ENCODE data around the gene CSNK2A1. TPM values are rescaled to one million over a fixed set of nuclear protein-coding genes. Genes with fewer than 3 reads are reported as not detected.
A peak's percentile ranks its signal among the peaks of the same experiment; 100 is the strongest.

Gene CSNK2A1
- total RNA-seq, 1 experiment from 2014 or later, result 205 TPM

DNA sequence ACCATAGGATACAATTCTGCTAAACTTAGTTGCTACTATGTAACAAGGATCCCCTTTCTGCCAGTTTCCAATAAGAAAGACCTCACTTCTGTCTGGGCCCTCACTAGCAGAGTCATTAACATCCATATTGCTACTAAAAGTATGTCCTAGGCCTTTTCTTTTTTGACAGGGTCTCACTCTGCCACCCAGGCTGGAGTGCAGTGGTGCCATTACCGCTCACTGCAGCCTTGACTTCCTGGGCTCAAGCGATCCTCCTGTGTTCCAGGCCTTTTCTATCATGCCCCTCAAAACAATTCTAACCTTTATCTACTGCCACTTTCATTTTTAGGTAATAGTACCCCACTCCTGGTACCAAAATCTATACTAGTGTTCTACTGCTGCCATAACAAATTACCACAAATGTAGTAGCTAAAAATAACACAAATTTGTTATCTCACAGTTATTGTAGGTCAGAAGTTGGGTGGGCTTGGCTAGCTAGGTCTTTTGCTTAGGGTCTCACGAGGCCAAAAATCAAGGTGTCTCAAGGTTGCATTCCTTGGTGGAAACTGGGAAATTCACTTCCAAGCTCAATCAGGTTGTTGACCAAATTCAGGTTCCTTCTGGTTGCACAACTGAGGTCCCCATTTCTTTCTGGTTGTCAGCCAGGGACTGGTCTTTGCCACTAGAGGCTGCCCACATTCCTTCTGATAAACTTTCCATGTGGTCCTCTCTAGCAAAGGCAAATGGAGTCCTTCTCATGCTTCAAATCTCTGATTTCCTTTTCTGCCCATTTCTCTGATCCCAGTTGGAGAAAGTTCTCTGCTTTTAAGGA, 3.0 kb downstream of the CSNK2A1 start:
- no TSS peak for BruUV-seq (replicated peaks)
- Mint-ChIP-seq H3K9me3 (ENCODE audit: unreplicated experiment) (peaks cover 11% of the 10 kb centered on the region), H3K27ac (ENCODE audit: unreplicated experiment) (no peak overlapping the region), H3K4me1 (ENCODE audit: low read depth, unreplicated experiment) (peaks cover 44% of the 10 kb centered on the region), H3K27me3 (ENCODE audit: insufficient read depth, unreplicated experiment) (peaks cover 2% of the 10 kb centered on the region), H3K4me3 (ENCODE audit: unreplicated experiment) (no peak overlapping the region), H3K36me3 (ENCODE audit: insufficient read depth, unreplicated experiment) (peaks cover 32% of the 10 kb centered on the region)
- peaks cover 22% of the 10 kb centered on the region for H3K4me1 ChIP-seq
- intact Hi-C loops (cut with micrococcal nuclease; ENCODE audit: unreplicated experiment), result no loop called here
- peaks cover 6% of the 10 kb centered on the region for H3K9me3 ChIP-seq
- CTCF ChIA-PET, result no interaction called here
- H3K36me3 ChIP-seq (ENCODE audit: control insufficient read depth, insufficient read depth, low read length), result peaks cover 1% of the 10 kb centered on the region; the same call in 1 of the 2 replicates
- POLR2A ChIA-PET, result no interaction called here
- no peak overlapping the region for H3K4me3 ChIP-seq (ENCODE audit: low read depth, low read length)
- DNase-seq, result no peak
- peak in 1 of 2 experiments; percentile 10 for TF ChIP-seq CTCF (IDR thresholded peaks at IDR 0.05; ENCODE audit: insufficient read depth in 1 of 2, low read depth in 1 of 2, low read length in 1 of 2, severe bottlenecking in 1 of 2, unreplicated experiment in 1 of 2)
- H3K27me3 ChIP-seq (replicated peaks; ENCODE audit: control insufficient read depth, insufficient read depth, low read length), result no peaks in the 10 kb centered on the region

GRCh38 chr20:539848-540247, 3.7 kb downstream of the CSNK2A1 start:
- TF ChIP-seq CTCF (IDR thresholded peaks at IDR 0.05; ENCODE audit: insufficient read depth in 1 of 2, low read depth in 1 of 2, low read length in 1 of 2, severe bottlenecking in 1 of 2, unreplicated experiment in 1 of 2), result no peak
- no peak overlapping the region for H3K4me3 ChIP-seq (ENCODE audit: low read depth, low read length)

GRCh38 chr20:539191-539590, 4.4 kb downstream of the CSNK2A1 start:
- H3K27me3 ChIP-seq (replicated peaks; ENCODE audit: control insufficient read depth, insufficient read depth, low read length), result no peaks in the 10 kb centered on the region
- peaks cover 21% of the 10 kb centered on the region for H3K4me1 ChIP-seq
- ChIA-PET CTCF (interaction anchor here (1.3 kb wide), 1 partner anchor 106 kb away, joined by 3 read pairs; no protein-coding TSS in a partner anchor), POLR2A (no interaction called here)
- intact Hi-C loops (cut with micrococcal nuclease; ENCODE audit: unreplicated experiment), result no loop called here
- no TSS peak for BruUV-seq (replicated peaks)
- no peak overlapping the region for H3K4me3 ChIP-seq (ENCODE audit: low read depth, low read length)
- Mint-ChIP-seq H3K27ac (ENCODE audit: unreplicated experiment) (no peak overlapping the region), H3K27me3 (ENCODE audit: insufficient read depth, unreplicated experiment) (no peaks in the 10 kb centered on the region), H3K36me3 (ENCODE audit: insufficient read depth, unreplicated experiment) (peaks cover 40% of the 10 kb centered on the region), H3K4me3 (ENCODE audit: unreplicated experiment) (no peak overlapping the region), H3K9me3 (ENCODE audit: unreplicated experiment) (peaks cover 3% of the 10 kb centered on the region), H3K4me1 (ENCODE audit: low read depth, unreplicated experiment) (peaks cover 46% of the 10 kb centered on the region)
- no peak for TF ChIP-seq CTCF (IDR thresholded peaks at IDR 0.05; ENCODE audit: insufficient read depth in 1 of 2, low read depth in 1 of 2, low read length in 1 of 2, severe bottlenecking in 1 of 2, unreplicated experiment in 1 of 2)
- peaks cover 1% of the 10 kb centered on the region; the same call in 1 of the 2 replicates for H3K36me3 ChIP-seq (ENCODE audit: control insufficient read depth, insufficient read depth, low read length)
- peaks cover 3% of the 10 kb centered on the region for H3K9me3 ChIP-seq
- DNase-seq, result no peak

More at GRCh38 chr20:539848-540247, 3.7 kb downstream of the CSNK2A1 start:
- Mint-ChIP-seq H3K36me3 (ENCODE audit: insufficient read depth, unreplicated experiment) (peaks cover 38% of the 10 kb centered on the region), H3K4me1 (ENCODE audit: low read depth, unreplicated experiment) (peaks cover 46% of the 10 kb centered on the region), H3K9me3 (ENCODE audit: unreplicated experiment) (peaks cover 10% of the 10 kb centered on the region), H3K4me3 (ENCODE audit: unreplicated experiment) (no peak overlapping the region), H3K27me3 (ENCODE audit: insufficient read depth, unreplicated experiment) (no peaks in the 10 kb centered on the region), H3K27ac (ENCODE audit: unreplicated experiment) (no peak overlapping the region)
- intact Hi-C loops (cut with micrococcal nuclease; ENCODE audit: unreplicated experiment), result no loop called here
- peaks cover 6% of the 10 kb centered on the region for H3K9me3 ChIP-seq
- CTCF ChIA-PET, result no interaction called here
- no TSS peak for BruUV-seq (replicated peaks)
- POLR2A ChIA-PET, result no interaction called here
- H3K4me1 ChIP-seq, result peaks cover 25% of the 10 kb centered on the region
- H3K36me3 ChIP-seq (ENCODE audit: control insufficient read depth, insufficient read depth, low read length), result peaks cover 1% of the 10 kb centered on the region; the same call in 1 of the 2 replicates
- no peaks in the 10 kb centered on the region for H3K27me3 ChIP-seq (replicated peaks; ENCODE audit: control insufficient read depth, insufficient read depth, low read length)
- no peak for DNase-seq
